ENCODE measurements around the gene OR52I2. TPM values are rescaled to one million over a fixed set of nuclear protein-coding genes. Genes with fewer than 3 reads are reported as not detected.

The OR52I2 gene
- total RNA-seq, 1 experiment from 2014 or later, result not detected

GRCh38 chr11:4636136-4636535 is 54.6 kb downstream of the OR52I2 start:
- no peak overlapping the region for H3K4me3 ChIP-seq
- DNase-seq, result no peak
- H3K4me1 ChIP-seq (replicated peaks; ENCODE audit: insufficient read depth), result no peaks in the 10 kb centered on the region
- no peaks in the 10 kb centered on the region for H3K36me3 ChIP-seq (ENCODE audit: low read depth)
- H4K20me1 ChIP-seq (ENCODE audit: insufficient read depth), result no peaks in the 10 kb centered on the region
- no peak overlapping the region for H3K27ac ChIP-seq
- H3K9me3 ChIP-seq (ENCODE audit: insufficient read depth, low read depth), result no peaks in the 10 kb centered on the region
- intact Hi-C loops (cut with micrococcal nuclease; ENCODE audit: unreplicated experiment), result loop anchor here (2.0 to 5.0 kb wide), 2 partner anchors 369 to 1171 kb away; partner anchors contain the start of gene OR52N2
- no peaks in the 10 kb centered on the region for H3F3A ChIP-seq (ENCODE audit: insufficient read depth, low read depth)
- no peaks in the 10 kb centered on the region for H3K9me2 ChIP-seq (ENCODE audit: insufficient read depth)
- H3K4me2 ChIP-seq, result no peak overlapping the region
- no peaks in the 10 kb centered on the region for H3K79me2 ChIP-seq (ENCODE audit: low read depth)
- POLR2A ChIA-PET (ENCODE audit: unreplicated experiment), result no interaction called here
- 0 out of 2 replicates have a peak, but pooled peaks cover 5% of the 10 kb centered on the region for H3K27me3 ChIP-seq (ENCODE audit: insufficient read depth, low read depth)
- no peak for TF ChIP-seq EZH2 (IDR thresholded peaks at IDR 0.05; ENCODE audit: low read depth)
- no peak for TF ChIP-seq CTCF (conservative IDR thresholded peaks at IDR 0.05)
- BruUV-seq (replicated peaks), result no TSS peak
- H2AFZ ChIP-seq, result no peak overlapping the region
- CTCF ChIA-PET, result no interaction called here

- TF ChIP-seq CTCF (conservative IDR thresholded peaks at IDR 0.05) (peak; percentile 74), EZH2 (IDR thresholded peaks at IDR 0.05; ENCODE audit: low read depth) (no peak)
- Histone ChIP-seq H4K20me1 (ENCODE audit: insufficient read depth) (no peaks in the 10 kb centered on the region), H3F3A (ENCODE audit: insufficient read depth, low read depth) (no peaks in the 10 kb centered on the region), H3K4me3 (no peak within 1 kb of the TSS), H3K9me3 (ENCODE audit: insufficient read depth, low read depth) (no peaks in the 10 kb centered on the region), H3K9me2 (ENCODE audit: insufficient read depth) (no peaks in the 10 kb centered on the region), H3K27ac (no peak within 1 kb of the TSS), H3K27me3 (ENCODE audit: insufficient read depth, low read depth) (0 out of 2 replicates have a peak, but pooled peaks cover 5% of the 10 kb centered on the region), H3K36me3 (ENCODE audit: low read depth) (no peaks in the 10 kb centered on the region), H3K4me2 (no peak within 1 kb of the TSS), H2AFZ (no peak within 1 kb of the TSS), H3K4me1 (replicated peaks; ENCODE audit: insufficient read depth) (no peaks in the 10 kb centered on the region), H3K79me2 (ENCODE audit: low read depth) (no peaks in the 10 kb centered on the region)
- ChIA-PET CTCF (no interaction called here), POLR2A (ENCODE audit: unreplicated experiment) (no interaction called here)
- peak in 1 of 2 experiments; percentile 24 for DNase-seq
- no TSS peak for BruUV-seq (replicated peaks)
- intact Hi-C loops (cut with micrococcal nuclease; ENCODE audit: unreplicated experiment), result loop anchor here (2.0 to 5.0 kb wide), 2 partner anchors 368 to 1170 kb away; partner anchors contain the start of gene OR52N2
Measured at GRCh38 chr11:4636962-4637661, 55.6 kb downstream of the OR52I2 start, which contains the start of gene OR51D1. OR51D1 (plus strand) TSS chr11:4637477; CDS start chr11:4639791, 2,314 bp downstream.

GRCh38 chr11:4637662-4638047 is 56.1 kb downstream of the OR52I2 start:
- Histone ChIP-seq H3K4me1 (replicated peaks; ENCODE audit: insufficient read depth) (no peaks in the 10 kb centered on the region), H3K36me3 (ENCODE audit: low read depth) (no peaks in the 10 kb centered on the region), H3K4me2 (no peak overlapping the region), H3K9me3 (ENCODE audit: insufficient read depth, low read depth) (no peaks in the 10 kb centered on the region), H2AFZ (no peak overlapping the region), H3K27ac (no peak overlapping the region), H3K79me2 (ENCODE audit: low read depth) (no peaks in the 10 kb centered on the region), H3F3A (ENCODE audit: insufficient read depth, low read depth) (no peaks in the 10 kb centered on the region), H3K27me3 (ENCODE audit: insufficient read depth, low read depth) (peaks cover 6% of the 10 kb centered on the region; the same call in 1 of the 2 replicates), H3K9me2 (ENCODE audit: insufficient read depth) (no peaks in the 10 kb centered on the region), H3K4me3 (no peak overlapping the region), H4K20me1 (ENCODE audit: insufficient read depth) (no peaks in the 10 kb centered on the region)
- intact Hi-C loops (cut with micrococcal nuclease; ENCODE audit: unreplicated experiment), result loop anchor here (2.0 to 5.0 kb wide), 2 partner anchors 367 to 1170 kb away; partner anchors contain the start of gene OR52N2
- TF ChIP-seq CTCF (conservative IDR thresholded peaks at IDR 0.05), result no peak
- TF ChIP-seq EZH2 (IDR thresholded peaks at IDR 0.05; ENCODE audit: low read depth), result no peak
- CTCF ChIA-PET, result no interaction called here
- POLR2A ChIA-PET (ENCODE audit: unreplicated experiment), result no interaction called here
- DNase-seq, result no peak
- BruUV-seq (replicated peaks), result no TSS peak
